ENCODE measurements around the gene KNL1. TPM values are rescaled to one million over a fixed set of nuclear protein-coding genes. Genes with fewer than 3 reads are reported as not detected.
"Not testable (repeated sequence)": the region's sequence is repeated elsewhere in the genome, so short reads cannot be mapped to it uniquely, and the experiment has no call there.

KNL1 gene
- polyA plus RNA-seq, 3 donors = 17.3 to 21.4 (median 18.6) TPM

GRCh38 chr15:40650479-40650878 is 56.4 kb downstream of the KNL1 start:
- no peak for DNase-seq (ENCODE audit: low read depth in 3 of 3, low spot score in 2 of 3)

GRCh38 chr15:40660686-40661085 is 66.6 kb downstream of the KNL1 start:
- no peak for DNase-seq (ENCODE audit: low read depth in 3 of 3, low spot score in 2 of 3)

GRCh38 chr15:40664909-40665308 is 70.9 kb downstream of the KNL1 start:
- no peak for DNase-seq (ENCODE audit: low read depth in 3 of 3, low spot score in 2 of 3)

- DNase-seq (ENCODE audit: low read depth in 3 of 3, low spot score in 2 of 3) = not testable (repeated sequence)
These were observed 82.2 kb downstream of the KNL1 start for GRCh38 chr15:40676290-40676689.

GRCh38 chr15:40676906-40677305 is 82.9 kb downstream of the KNL1 start:
- not testable (repeated sequence) for DNase-seq (ENCODE audit: low read depth in 3 of 3, low spot score in 2 of 3)

GRCh38 chr15:40680151-40680550 is 86.1 kb downstream of the KNL1 start:
- DNase-seq (ENCODE audit: low read depth in 3 of 3, low spot score in 2 of 3) = no peak

GRCh38 chr15:40680959-40681358 is 86.9 kb downstream of the KNL1 start:
- not testable (repeated sequence) for DNase-seq (ENCODE audit: low read depth in 3 of 3, low spot score in 2 of 3)

- no peak for DNase-seq (ENCODE audit: low read depth in 3 of 3, low spot score in 2 of 3)
These were observed 90.3 kb downstream of the KNL1 start for GRCh38 chr15:40684381-40684780.

- no peak for DNase-seq (ENCODE audit: low read depth in 3 of 3, low spot score in 2 of 3)
These were observed 91.3 kb downstream of the KNL1 start for GRCh38 chr15:40685376-40685775.

- DNase-seq (ENCODE audit: low read depth in 3 of 3, low spot score in 2 of 3) = no peak
These were observed 95.1 kb downstream of the KNL1 start for GRCh38 chr15:40688932-40689799.

- DNase-seq (ENCODE audit: low read depth in 3 of 3, low spot score in 2 of 3) = no peak
These were observed 97.7 kb downstream of the KNL1 start for GRCh38 chr15:40691737-40692136.

- no peak for DNase-seq (ENCODE audit: low read depth in 3 of 3, low spot score in 2 of 3)
These were observed 100.0 kb downstream of the KNL1 start for GRCh38 chr15:40693904-40694687.

GRCh38 chr15:40694688-40695468 is 100.8 kb downstream of the KNL1 start, which contains the start of gene RAD51:
Gene RAD51 (plus strand): TSS chr15:40695174. CDS start chr15:40698759, 3,585 bp downstream.
- DNase-seq (ENCODE audit: low read depth in 3 of 3, low spot score in 2 of 3) = peak; percentile 82 to 89 (median 83)

GRCh38 chr15:40695469-40695890 is 101.4 kb downstream of the KNL1 start:
- peak in 1 of 3 donors; percentile 3 for DNase-seq (ENCODE audit: low read depth in 3 of 3, low spot score in 2 of 3)

- no peak for DNase-seq (ENCODE audit: low read depth in 3 of 3, low spot score in 2 of 3)
These were observed 102.2 kb downstream of the KNL1 start for GRCh38 chr15:40696228-40696627.

GRCh38 chr15:40697916-40698315 is 103.9 kb downstream of the KNL1 start:
- no peak for DNase-seq (ENCODE audit: low read depth in 3 of 3, low spot score in 2 of 3)

GRCh38 chr15:40702077-40702476 is 108.0 kb downstream of the KNL1 start:
- no peak for DNase-seq (ENCODE audit: low read depth in 3 of 3, low spot score in 2 of 3)

- DNase-seq (ENCODE audit: low read depth in 3 of 3, low spot score in 2 of 3) = no peak
These were observed 112.1 kb downstream of the KNL1 start for GRCh38 chr15:40706121-40706520.
